ENCODE data around the gene GIT2.
"Not testable (repeated sequence)": the region's sequence is repeated elsewhere in the genome, so short reads cannot be mapped to it uniquely, and the experiment has no call there.

Gene GIT2

DNA sequence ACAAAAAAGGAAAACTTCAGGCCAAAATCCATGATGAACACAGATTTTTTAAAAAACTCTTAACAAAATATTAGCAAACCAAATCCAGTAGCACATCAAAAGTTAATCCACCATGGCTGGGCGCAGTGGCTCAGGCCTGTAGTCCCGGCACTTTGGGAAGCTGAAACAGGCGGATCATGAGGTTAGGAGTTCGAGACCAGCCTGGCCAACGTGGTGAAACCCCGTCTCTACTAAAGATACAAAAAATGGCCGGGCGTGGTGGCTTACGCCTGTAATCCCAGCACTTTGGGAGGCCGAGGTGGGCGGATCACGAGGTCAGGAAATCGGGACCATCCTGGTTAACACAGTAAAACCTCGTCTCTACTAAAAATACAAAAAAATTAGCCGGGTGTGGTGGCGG, 9.9 kb downstream of the GIT2 start:
- not testable (repeated sequence) for DNase-seq (ENCODE audit: insufficient read length, low spot score); FAIRE-seq

DNA sequence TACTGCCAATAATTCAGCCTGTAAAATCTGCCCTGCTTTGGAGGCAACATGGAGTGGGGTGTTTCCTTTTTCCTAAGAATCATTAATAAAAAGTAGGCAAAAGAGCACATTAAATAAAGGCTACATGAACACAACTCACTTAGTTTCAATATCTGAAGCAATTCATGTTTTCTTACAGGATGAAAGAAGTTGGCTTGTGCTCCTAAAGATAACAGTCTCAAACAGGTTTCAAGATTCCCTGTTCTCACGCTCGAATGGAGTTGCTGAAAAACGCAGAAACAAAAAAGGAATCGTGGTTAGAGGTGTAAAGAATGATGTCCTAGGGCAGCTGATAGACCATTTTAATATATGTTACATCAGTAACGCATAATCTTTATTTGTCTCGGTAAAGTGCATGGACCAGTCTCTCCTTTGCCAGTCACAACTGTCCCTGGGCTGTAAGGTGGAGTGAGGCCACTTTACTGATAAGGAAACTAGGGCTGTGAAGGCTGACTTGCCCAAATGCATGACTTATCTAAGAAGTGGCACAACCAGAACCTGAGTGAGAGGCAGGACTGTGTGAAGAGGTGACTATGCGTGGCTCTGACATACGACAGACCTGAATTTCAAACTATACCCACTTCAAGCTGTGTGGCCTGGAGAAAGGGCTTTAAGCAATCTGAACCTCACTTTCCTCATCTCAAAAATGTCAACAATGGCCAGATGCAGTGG, 12.6 kb downstream of the GIT2 start:
- FAIRE-seq = no peak
- DNase-seq (ENCODE audit: insufficient read length, low spot score) = no peak

DNA sequence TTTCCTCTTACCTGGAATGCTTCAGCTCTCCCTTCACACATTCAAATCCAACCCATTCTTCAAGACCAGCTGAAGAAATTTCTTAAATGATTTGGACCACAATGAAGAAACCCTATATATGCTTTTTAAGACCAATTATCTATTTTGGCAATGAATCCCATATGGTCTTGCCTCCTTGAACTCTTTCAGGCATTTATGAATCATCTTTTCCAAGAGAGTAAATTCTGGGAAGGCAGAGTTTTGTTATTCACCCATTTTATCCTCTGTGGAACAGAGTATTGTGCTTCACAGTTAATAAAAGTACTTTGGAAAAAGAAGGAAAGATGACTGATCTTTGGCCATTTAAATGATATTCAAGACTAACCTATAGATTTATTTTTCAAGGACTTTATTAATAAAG, 14.0 kb downstream of the GIT2 start:
- no peak for FAIRE-seq
- DNase-seq (ENCODE audit: insufficient read length, low spot score) = no peak

DNA sequence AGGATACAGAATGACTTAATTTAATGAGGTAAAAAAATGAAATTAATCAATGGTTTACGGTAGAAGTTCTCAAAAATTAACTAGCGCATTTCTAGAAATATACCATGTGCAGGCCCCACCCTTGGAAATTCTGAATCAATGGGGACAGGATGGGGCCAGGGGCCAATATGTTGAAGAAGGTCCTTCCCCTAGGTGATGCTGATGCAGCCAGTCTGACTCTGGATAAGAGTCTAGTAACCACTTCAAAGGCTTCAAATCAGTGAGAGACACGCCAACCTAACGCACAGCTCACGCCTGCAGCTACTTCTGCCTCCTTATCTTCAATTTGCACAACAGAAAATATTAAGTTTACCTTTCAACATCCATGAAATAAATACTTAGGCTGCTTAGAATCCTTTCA, 14.9 kb downstream of the GIT2 start:
- DNase-seq (ENCODE audit: insufficient read length, low spot score) = no peak
- FAIRE-seq = no peak

DNA sequence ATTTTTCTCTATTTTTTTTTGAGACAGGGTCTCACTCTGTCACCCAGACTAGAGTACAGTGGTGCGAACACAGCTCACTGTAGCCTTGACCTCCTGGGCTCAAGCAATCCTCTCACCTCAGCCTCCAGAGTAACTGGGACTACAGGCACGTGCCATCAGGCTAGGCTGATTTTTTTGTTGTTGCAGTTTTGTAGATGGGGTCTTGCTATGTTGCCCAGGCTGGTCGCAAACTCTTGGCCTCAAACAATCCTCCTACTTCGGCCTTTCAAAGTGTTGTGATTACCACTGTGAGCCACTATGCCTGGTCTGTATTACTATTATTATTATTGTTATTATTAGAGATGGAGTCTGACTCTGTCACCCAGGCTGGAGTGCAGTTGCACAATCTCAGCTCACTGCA, 23.3 kb downstream of the GIT2 start:
- DNase-seq (ENCODE audit: insufficient read length, low spot score) (no peak), FAIRE-seq (no peak)

DNA sequence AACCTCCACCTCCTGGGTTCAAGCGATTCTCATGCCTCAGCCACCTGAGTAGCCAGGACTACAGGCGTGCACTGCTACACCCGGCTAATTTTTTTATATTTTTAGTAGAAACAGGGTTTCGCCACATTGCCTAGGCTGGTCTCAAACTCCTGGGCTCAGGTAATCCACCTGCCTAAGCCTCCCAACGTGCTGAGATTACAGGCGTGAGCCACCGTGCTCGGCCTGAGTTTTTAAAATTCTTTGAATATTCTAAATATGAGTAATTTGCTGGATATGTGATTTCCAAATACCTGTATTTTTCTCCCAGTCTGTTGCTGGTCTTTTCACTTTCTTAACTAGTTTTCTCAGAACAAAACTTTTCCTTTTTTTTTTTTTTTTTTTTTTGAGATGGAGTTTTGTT, 27.4 kb downstream of the GIT2 start:
- FAIRE-seq = no peak
- DNase-seq (ENCODE audit: insufficient read length, low spot score) = no peak

DNA sequence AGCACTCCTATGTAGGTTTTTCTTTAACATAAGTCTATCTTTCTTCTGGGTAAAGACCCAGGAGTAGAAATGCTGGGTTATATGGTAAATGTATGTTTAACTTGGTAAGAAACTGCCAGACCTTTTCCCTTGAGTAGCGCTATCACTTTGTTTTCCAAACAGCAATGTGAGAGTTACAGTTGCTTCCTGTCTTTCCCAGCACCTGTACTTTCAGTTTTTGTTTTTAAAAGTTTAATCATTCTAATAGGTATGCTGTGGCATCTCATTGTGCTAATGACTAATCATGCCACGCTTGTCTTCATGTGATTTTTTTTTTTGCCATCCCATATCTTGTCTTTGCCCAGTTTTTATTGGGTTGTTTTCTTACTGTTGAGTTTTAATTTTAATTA, 28.1 kb downstream of the GIT2 start:
- peak; percentile 39 for FAIRE-seq
- no peak for DNase-seq (ENCODE audit: insufficient read length, low spot score)

DNA sequence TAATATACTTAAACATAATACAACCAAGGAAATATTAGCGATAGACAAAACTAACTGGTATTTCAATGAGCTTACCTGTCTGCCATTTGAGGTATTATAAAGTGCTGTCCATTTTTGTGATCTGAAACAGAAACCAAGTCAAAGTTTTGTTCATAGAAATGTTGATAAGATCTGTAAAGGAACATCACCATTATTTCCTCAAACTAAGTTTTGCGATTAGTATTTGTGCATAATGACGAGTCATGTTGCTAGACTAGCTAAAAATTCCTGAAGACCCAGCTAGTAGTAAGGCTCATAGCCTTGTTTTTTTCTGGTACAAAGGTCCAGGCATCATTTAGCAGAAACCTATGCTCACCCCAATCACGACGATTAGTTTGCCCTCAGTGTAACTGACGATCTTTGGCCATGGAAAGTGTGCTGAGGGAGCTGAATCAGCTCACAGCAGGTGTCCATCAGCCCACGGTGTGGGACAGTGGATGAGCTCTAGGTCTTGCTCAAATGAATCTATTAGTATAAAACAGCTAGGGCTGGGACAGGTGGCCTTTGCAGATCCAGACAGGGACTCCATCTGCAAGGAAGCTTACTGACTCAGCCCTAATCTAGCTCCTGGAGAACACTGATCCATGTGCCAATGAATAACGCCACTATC, 28.7 kb downstream of the GIT2 start:
- DNase-seq (ENCODE audit: insufficient read length, low spot score) = no peak
- peak; percentile 62 for FAIRE-seq

DNA sequence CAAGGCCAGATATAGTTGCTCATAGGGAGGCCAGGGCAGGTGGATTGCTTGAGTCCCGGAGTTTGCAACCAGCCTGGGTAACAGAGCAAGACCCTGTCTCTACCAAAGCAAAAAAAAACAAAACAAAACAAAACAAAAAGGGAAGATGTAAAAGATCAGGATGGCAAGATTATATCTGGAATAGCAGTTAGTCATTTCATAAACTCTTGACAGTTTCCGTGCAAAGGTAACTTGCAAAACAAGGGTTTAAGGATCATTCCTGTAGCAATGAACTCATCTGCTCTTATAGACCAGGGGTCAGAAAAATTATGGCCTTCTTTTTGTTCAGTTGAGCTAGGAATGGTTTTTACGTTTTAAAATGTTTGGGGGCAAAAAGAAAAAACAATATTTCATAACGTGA, 29.6 kb downstream of the GIT2 start:
- no peak for FAIRE-seq

DNA sequence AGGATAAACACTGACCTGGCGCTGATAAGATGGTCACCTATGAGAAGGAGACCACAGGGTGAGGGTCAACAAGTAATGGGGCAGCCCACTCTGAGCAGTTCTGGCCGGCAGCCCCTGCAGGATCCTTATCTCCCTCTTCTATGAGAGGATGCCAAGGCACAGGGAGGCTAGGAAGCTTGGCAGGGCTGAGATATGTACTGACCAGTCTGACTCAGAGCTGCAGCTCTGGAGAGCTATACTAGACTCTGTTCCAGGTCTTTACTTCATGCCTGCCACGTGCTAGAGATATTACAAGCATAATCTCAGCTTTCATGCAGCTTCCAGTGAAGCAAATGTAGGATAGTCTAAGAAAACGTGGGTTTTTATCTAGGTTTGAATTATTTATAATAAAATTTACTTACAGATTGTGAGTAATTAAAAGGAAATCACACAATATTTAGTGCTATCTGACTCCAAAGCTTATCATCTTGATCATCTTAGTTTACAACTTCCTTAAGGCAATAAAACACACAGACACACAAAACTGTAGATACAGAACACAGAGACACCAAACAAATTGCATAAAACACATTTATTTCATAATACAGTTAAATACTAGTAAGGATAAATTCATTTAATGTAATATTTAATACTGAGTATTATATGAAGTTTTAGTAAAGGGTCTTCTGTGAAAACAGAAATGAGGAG, 32.3 kb downstream of the GIT2 start:
- FAIRE-seq (no peak), DNase-seq (ENCODE audit: insufficient read length, low spot score) (no peak)

More for the DNA sequence above, 29.6 kb downstream of the GIT2 start:
- DNase-seq (ENCODE audit: insufficient read length, low spot score) = no peak

DNA sequence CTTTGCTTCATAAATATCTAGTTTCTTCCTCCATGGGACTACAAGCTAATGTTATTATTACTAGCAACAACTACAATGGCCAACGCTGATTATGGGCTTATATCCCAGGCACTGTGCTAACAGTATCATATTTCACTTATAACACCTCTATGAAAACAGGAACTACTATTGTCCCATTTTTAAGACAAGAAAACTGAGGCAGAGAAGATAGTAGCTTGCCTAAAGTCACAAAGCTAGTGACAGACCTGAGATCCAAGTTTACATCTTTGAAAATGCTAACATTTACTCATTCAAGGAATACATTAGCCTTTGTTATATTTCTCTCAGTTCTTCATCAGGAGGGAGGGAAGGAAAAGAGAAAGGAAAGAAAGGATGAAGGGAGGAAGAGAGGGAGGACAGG, 32.8 kb downstream of the GIT2 start:
- FAIRE-seq (no peak), DNase-seq (ENCODE audit: insufficient read length, low spot score) (no peak)

DNA sequence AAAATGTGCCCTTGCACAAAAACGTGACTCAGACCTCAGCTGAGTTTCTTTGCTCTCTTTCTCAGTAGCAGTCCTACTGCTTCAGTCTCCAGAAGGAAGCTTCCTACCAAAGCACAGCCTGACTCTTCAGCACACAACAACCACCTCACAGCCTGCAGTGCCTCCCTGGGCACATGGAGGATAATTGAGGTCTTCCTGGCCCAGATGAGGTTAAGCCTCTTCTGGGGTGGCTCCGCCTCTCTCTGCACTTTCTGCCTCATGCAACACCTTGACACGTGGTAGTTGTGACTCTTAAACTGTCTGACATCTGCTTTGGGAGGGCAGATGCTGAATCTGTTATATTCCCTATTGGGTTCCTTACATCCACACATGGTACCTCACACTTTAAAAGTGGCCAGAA, 33.8 kb downstream of the GIT2 start:
- FAIRE-seq (no peak), DNase-seq (ENCODE audit: insufficient read length, low spot score) (no peak)

DNA sequence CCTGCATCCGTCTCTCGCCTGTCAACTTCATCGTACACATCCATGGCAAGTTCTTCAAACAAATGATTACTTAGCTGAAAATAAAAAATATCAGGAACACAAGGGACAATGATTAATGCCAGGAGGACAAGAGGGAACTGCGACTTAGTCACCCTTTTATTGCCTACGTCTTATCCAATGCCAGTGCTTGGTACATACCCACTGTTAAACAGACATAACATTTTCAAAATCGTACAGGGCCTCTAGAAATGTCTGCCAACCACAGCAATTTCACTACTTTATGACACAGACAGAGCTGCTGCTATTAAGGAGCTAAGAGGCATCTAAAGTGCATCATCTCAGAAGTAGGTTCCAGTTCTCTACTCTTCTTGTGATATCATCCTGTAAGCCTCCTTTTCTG, 34.6 kb downstream of the GIT2 start:
- no peak for DNase-seq (ENCODE audit: insufficient read length, low spot score)
- no peak for FAIRE-seq

DNA sequence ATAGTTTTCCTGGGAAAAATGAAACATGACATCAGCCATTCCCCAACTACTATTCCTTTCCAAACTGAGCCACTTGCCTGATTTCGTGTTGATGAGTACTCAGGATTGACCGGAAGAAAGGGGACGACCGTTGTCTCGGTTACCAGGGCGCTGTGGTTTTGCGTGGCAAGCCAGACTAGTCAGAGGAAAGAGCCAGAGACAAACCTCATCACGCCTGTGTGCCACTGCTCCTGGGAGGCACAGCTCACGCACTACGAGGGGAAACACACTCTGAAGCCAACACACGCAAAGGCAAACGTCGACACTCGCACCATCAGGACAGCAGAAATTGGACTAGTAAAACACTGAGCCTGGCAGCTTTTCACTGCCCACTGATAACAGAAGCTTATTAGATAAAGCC, 35.0 kb downstream of the GIT2 start:
- DNase-seq (ENCODE audit: insufficient read length, low spot score) = no peak

DNA sequence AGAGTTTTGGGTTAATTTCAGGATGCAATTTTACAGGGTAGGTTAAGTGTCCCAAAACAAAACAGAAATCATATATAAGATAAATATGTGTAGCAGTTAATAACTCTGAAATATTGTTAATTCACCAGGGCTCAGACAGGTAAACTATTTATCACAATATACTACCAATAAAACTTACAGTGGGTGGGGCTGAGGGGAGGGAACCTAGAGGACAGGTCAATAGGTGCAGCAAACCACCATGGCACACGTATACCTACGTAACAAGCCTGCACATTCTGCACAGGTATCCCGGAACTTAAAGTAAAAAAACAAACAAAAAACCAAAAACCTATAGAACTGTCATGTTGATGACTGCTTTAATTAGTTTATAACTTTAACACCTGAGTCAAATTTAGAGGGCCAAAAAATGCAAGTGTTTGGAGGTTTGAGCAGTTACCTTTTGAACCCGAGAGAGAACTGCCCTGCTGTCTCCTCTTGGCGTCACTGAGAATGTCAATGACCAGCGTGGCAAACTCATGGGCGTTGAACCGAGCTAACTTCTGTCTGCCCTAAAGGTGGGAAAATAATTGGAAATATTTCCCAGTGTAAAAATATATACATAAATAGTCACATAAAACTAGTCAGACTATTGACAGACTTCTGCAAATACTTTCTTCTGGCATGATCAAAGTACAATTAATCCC, 36.6 kb downstream of the GIT2 start:
- DNase-seq (ENCODE audit: insufficient read length, low spot score) = no peak
- FAIRE-seq = no peak

More for the DNA sequence above, 35.0 kb downstream of the GIT2 start:
- FAIRE-seq = no peak

DNA sequence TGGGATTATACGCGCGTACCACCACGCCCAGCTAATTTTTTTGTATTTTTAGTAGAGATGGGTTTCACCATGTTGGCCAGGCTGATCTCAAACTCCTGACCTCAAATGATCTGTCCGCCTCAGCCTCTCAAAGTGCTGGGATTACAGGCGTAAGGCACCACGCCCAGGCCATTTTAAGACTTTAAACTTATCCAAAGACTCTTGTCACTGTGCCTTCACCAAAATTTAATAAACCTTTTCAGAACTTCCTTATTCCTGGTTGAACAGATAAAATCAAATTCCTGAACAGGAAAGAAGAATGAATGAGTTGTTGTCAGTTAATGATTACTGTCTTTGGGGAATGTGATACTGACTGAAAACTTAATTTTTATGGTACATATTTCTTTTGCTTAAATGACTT, 37.8 kb downstream of the GIT2 start:
- no peak for DNase-seq (ENCODE audit: insufficient read length, low spot score)
- no peak for FAIRE-seq

DNA sequence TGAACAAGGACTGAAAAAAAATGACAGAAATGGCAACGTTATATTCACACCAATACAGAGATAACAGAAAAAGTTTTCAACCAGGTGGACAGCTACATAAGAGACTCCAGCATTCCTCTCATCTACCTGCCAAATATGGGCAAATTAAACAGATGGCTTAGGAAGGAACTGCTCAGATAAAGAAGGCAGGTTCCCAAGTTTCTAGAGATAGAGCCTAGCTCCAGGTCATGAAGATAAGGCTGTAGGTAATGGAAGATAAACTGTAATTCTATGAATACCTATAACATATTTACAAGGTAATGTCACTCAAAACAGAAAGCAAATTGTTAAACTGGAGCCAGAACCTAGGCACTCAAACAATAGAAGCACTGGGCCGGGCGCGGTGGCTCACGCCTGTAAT, 42.5 kb downstream of the GIT2 start:
- FAIRE-seq = no peak
- DNase-seq (ENCODE audit: insufficient read length, low spot score) = no peak

DNA sequence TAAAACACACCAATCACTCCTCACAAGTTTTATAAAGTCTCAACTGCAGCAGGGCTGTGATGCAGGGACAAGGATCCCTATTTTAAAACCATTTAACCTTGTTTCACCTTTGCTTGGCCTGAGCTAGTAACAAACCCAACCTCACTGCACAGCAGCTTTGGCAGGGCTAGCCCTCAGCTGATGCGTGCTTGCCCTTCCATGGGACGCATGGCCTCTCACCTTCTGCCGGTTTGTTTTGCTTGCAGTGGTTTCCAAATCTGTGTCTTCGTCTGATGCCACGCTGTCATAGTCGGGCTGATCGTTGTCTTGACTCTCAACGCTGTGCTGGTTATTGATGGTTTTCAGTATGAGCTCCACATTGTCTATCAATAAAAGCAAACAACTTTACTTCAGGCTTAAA, 43.3 kb downstream of the GIT2 start:
- no peak for FAIRE-seq

DNA sequence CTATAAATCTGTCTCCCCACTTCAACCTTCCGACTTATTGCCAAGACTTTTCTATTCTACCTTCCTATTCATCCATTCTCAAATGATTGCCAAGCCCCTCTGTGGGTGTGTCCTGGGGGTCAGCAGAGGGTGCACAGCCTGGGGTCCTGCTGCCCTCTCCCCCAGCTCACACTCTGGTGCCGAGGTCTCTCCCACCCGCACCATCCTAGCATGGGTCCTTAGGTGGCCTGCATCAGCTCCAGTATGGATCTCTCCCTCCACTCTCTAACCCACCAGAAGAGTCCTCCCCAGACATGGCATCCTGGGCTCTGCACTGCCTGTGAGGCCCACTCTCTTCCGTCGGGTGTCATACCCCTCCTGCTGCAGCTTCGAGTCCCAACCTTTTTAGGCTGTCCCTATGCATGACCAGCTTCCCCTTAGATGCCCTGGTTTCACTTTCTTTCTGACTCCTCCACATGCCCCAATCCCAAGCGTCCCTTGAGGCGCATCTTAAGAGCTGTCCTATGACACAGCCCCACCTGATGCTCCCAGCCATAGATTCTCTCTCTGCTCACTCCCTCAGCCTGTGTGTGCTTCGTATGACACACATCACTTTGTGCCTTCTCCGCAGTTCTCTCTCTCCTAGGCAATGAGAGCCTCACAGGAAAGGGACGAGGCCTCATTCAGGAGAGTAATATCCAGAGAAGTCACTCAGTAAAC, 43.9 kb downstream of the GIT2 start:
- FAIRE-seq (peak; percentile 87), DNase-seq (ENCODE audit: insufficient read length, low spot score) (peak; percentile 30)

More for the DNA sequence above, 43.3 kb downstream of the GIT2 start:
- DNase-seq (ENCODE audit: insufficient read length, low spot score) = no peak

DNA sequence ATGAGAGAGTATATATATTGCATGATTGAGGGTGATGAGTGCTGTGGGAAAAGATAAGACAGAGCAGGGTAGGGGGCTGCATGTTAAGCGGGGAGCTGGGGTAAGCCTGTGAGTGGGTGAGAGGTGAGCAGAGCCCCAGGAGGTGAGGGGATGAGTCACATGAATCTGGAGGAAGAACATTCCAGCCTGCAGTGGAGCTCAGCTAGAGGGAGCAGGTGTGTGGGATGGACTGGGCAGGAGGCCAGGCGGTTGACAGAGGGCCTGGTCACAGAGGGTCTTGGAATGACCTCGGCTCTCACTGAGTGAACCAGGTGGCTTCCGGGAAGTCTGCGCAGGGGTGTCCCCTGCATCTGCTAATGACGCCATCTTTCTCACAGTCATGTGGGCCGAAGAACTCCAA, 44.4 kb downstream of the GIT2 start:
- DNase-seq (ENCODE audit: insufficient read length, low spot score) = no peak
- no peak for FAIRE-seq

DNA sequence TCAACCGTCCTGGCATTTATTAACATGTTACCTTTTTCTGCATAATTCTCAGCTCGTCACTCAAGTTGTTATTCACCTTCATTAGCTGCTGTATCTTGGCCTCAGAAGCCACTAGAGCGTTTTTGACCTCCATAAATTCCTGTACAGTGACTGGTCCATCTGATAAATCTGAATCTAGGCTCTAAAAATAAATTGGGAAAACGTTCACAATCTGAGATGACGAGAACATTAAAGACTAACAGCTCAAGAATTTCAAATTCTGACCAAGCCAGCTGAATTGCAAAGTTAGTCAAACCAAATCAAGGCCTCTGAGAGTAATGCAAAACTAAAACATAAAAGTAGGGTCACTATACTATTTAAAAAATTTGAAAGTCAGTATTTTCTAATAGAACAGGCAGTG, 45.0 kb downstream of the GIT2 start:
- FAIRE-seq = no peak
- DNase-seq (ENCODE audit: insufficient read length, low spot score) = no peak
